Mucosa of descending colon (tissue), 3 donors: Measurements from ENCODE around the gene GRK5. TPM values are rescaled to one million over a fixed set of nuclear protein-coding genes. Genes with fewer than 3 reads are reported as not detected.
A peak's percentile ranks its signal among the peaks of the same experiment; 100 is the strongest.

ENCODE experiments used
- ATAC-seq: fragments of 200-7000 bp; cut with Tn5 transposase; one replicate; pipeline ENCODE4 v1.9.1; 2020; ENCODE audit warnings: mild to moderate bottlenecking, moderate library complexity
- DNase-seq, 3 donors: peaks; one replicate each; pipeline ENCODE4 v3.0.0-alpha.2; 2020
- H3K36me3 ChIP-seq: fragments of 200-600 bp; one replicate; pipeline ENCODE4 v1.8.0; 2021; ENCODE audit warnings: low read depth, mild to moderate bottlenecking
- H3K4me1 ChIP-seq: fragments of 200-600 bp; one replicate; pipeline ENCODE4 v1.8.0; 2021; ENCODE audit warnings: low read depth, mild to moderate bottlenecking
- H3K4me3 ChIP-seq: fragments of 200-600 bp; one replicate; pipeline ENCODE4 v1.8.0; 2021; ENCODE audit warnings: mild to moderate bottlenecking
- H3K9me3 ChIP-seq: fragments of 200-600 bp; one replicate; pipeline ENCODE4 v1.8.0; 2021; ENCODE audit warnings: mild to moderate bottlenecking
- intact Hi-C, 2 donors: fragments of 100-400 bp; cut with DNase I in 1 of 2; cut with micrococcal nuclease in 1 of 2; formaldehyde crosslinking; loops; one replicate each; pipeline versions ENCODE4 v1.11.0 to v1.11.1; 2022; cut with DNase I, micrococcal nuclease
- total RNA-seq, 3 donors: library from RNA; stranded (reverse); fragmentation: NEBNext Ultra II Directional in 2 of 3; extraction: Animal tissue kit (Norgen Biotek cat#: 25700) in 2 of 3; gene quantifications; one replicate each; pipeline versions ENCODE4 v1.2.1 to v1.2.4, GENCODE V29; 2021 to 2023
- TF ChIP-seq, protein P1 (sequence below): fragments of 200-600 bp; IDR thresholded peaks from one replicate; pipeline ENCODE4 v1.8.0; 2022; ENCODE audit warnings: antibody characterized with exemption, mild to moderate bottlenecking
- donor health status: DM: no; HTN: no; CAD: no; lungs with moderate emphysema.
- donor health status: DM: no; HTN: no; CAD: no.
- donor health status: DM: no; HTN: yes; CAD: no.

GRK5 gene
- total RNA-seq, 3 donors from 2014 or later = 6.6 to 27.1 (median 8.3) TPM

GRCh38 chr10:119217991-119218490 is 10.7 kb downstream of the GRK5 start:
- Histone ChIP-seq H3K9me3 (no peaks in the 10 kb centered on the region), H3K4me3 (no peak overlapping the region), H3K4me1 (peaks cover 8% of the 10 kb centered on the region), H3K36me3 (no peaks in the 10 kb centered on the region)
- no peak for ATAC-seq
- TF ChIP-seq, protein P1, sequence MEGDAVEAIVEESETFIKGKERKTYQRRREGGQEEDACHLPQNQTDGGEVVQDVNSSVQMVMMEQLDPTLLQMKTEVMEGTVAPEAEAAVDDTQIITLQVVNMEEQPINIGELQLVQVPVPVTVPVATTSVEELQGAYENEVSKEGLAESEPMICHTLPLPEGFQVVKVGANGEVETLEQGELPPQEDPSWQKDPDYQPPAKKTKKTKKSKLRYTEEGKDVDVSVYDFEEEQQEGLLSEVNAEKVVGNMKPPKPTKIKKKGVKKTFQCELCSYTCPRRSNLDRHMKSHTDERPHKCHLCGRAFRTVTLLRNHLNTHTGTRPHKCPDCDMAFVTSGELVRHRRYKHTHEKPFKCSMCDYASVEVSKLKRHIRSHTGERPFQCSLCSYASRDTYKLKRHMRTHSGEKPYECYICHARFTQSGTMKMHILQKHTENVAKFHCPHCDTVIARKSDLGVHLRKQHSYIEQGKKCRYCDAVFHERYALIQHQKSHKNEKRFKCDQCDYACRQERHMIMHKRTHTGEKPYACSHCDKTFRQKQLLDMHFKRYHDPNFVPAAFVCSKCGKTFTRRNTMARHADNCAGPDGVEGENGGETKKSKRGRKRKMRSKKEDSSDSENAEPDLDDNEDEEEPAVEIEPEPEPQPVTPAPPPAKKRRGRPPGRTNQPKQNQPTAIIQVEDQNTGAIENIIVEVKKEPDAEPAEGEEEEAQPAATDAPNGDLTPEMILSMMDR = no peak
- no peak for DNase-seq
- intact Hi-C loops = loop anchor here in 1 of 2 donors (10.0 kb wide), 1 partner anchor 47 kb away; no protein-coding TSS in a partner anchor

- DNase-seq = no peak
- H3K4me3 ChIP-seq = no peak overlapping the region
- no peak for ATAC-seq
- TF ChIP-seq, protein P1 = no peak
- no peaks in the 10 kb centered on the region for H3K9me3 ChIP-seq
- intact Hi-C loops = loop anchor here in 1 of 2 donors (10.0 kb wide), 1 partner anchor 45 kb away; no protein-coding TSS in a partner anchor
- peaks cover 10% of the 10 kb centered on the region for H3K4me1 ChIP-seq
- H3K36me3 ChIP-seq = no peaks in the 10 kb centered on the region
Observed at GRCh38 chr10:119219871-119220270, 12.5 kb downstream of the GRK5 start.

- Histone ChIP-seq H3K4me1 (peaks cover 10% of the 10 kb centered on the region), H3K4me3 (no peak overlapping the region), H3K9me3 (no peaks in the 10 kb centered on the region), H3K36me3 (no peaks in the 10 kb centered on the region)
- DNase-seq (no peak), ATAC-seq (no peak)
- TF ChIP-seq, protein P1 = no peak
- intact Hi-C loops = no loop called here
Observed at GRCh38 chr10:119221201-119221600, 13.8 kb downstream of the GRK5 start.

DNA sequence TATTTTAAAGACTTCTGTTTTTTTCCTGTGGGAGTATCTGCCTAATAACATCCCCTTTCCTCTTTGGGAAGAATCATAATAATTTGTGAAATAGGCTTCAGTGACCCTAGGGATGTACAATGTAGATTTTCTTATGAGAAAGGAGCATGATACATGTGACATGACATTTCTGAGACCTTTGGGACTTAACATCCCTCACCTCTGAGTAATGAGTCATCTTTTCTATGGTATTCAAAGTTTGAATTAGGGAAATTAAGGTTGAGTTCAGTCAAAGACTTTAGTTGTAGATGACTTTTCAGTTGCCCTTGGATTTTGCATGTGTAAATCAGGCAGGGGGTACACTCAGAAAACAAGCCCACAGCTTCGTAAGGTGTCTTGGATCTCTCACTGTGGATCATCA is 14.3 kb downstream of the GRK5 start:
- Histone ChIP-seq H3K36me3 (no peaks in the 10 kb centered on the region), H3K4me1 (peaks cover 10% of the 10 kb centered on the region), H3K4me3 (no peak overlapping the region), H3K9me3 (no peaks in the 10 kb centered on the region)
- intact Hi-C loops = no loop called here
- TF ChIP-seq, protein P1 = no peak
- ATAC-seq (no peak), DNase-seq (no peak)

DNA sequence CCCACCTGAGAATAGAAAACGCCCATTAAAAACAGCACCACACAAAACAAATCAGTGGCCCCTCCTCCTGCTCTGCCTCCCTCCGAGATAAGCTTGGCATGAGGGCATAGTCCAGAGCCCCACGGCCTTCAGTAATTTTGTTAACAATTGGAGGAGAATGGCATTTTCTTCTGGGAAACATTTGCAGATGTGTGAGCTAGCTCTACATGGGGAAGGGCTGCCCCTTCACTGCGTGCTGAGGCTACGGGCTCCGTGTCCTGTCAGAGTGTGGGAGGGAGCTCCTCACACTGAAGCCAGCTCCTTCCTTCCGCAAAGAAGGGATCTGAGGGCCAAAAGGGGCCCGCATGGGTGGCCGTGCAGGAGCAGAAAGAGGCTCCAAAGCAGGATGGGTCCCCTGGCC is 15.2 kb downstream of the GRK5 start:
- intact Hi-C loops = no loop called here
- ATAC-seq (peak; percentile 75), DNase-seq (no peak)
- Histone ChIP-seq H3K9me3 (no peaks in the 10 kb centered on the region), H3K4me1 (peaks cover 10% of the 10 kb centered on the region), H3K36me3 (no peaks in the 10 kb centered on the region), H3K4me3 (no peak overlapping the region)
- TF ChIP-seq, protein P1 = no peak

- intact Hi-C loops = no loop called here
Observed at GRCh38 chr10:119222966-119223386, 15.6 kb downstream of the GRK5 start.

More at GRCh38 chr10:119222966-119223386, 15.6 kb downstream of the GRK5 start:
- no peaks in the 10 kb centered on the region for H3K36me3 ChIP-seq
- H3K4me1 ChIP-seq = peaks cover 10% of the 10 kb centered on the region
- TF ChIP-seq, protein P1 = no peak
- DNase-seq = no peak
- H3K4me3 ChIP-seq = no peak overlapping the region
- no peaks in the 10 kb centered on the region for H3K9me3 ChIP-seq
- ATAC-seq = peak; percentile 69
